Keratinocyte (primary cell): Measurements from ENCODE around the gene CYP4F22. TPM values are rescaled to one million over a fixed set of nuclear protein-coding genes. Genes with fewer than 3 reads are reported as not detected.
"Not testable (repeated sequence)": the region's sequence is repeated elsewhere in the genome, so short reads cannot be mapped to it uniquely, and the experiment has no call there.

ENCODE experiments used
- DNase-seq: peaks from one replicate; pipeline ENCODE4 v3.0.0-alpha.2; 2011; ENCODE audit warnings: low read depth, missing footprints, low spot score
- FAIRE-seq: peaks from 2 replicates; lab custom pipeline; 2011; peaks lifted over from hg19 to GRCh38; lab: Jason Lieb, UNC
- H2AFZ ChIP-seq: 2 replicates; pipeline ENCODE4 v1.6.0; 2012; ENCODE audit warnings: low read length, control low read depth, inconsistent platforms; ENCODE audit not compliant: control insufficient read depth
- H3K27ac ChIP-seq: 2 replicates; pipeline ENCODE4 v1.5.1; 2011; ENCODE audit warnings: low read length; ENCODE audit not compliant: control insufficient read depth, insufficient read depth
- H3K27me3 ChIP-seq: 3 replicates; pipeline ENCODE4 v1.6.0; 2011; ENCODE audit warnings: low read length; ENCODE audit not compliant: control insufficient read depth, insufficient read depth; ENCODE audit errors: extremely low read depth
- H3K36me3 ChIP-seq, 2 experiments: 2 replicates in 1 of 2; 3 replicates in 1 of 2; pipeline ENCODE4 v1.5.1; 2011; ENCODE audit warnings: low read length in 2 of 2, mild to moderate bottlenecking in 1 of 2; ENCODE audit not compliant: control insufficient read depth in 2 of 2, insufficient read depth in 2 of 2; ENCODE audit errors: extremely low read depth in 1 of 2
- H3K4me1 ChIP-seq: 3 replicates; pipeline ENCODE4 v1.5.1; 2011; ENCODE audit warnings: low read length; ENCODE audit not compliant: control insufficient read depth, insufficient read depth; ENCODE audit errors: extremely low read depth
- H3K4me2 ChIP-seq: 3 replicates; pipeline ENCODE4 v1.6.0; 2011; ENCODE audit warnings: low read depth, low read length; ENCODE audit not compliant: control insufficient read depth, insufficient read depth; ENCODE audit errors: extremely low read depth
- H3K4me3 ChIP-seq, 3 experiments: fragments of 200-600 bp in 1 of 3; sonication (generic) in 1 of 3; 2 replicates in 2 of 3; 3 replicates in 1 of 3; pipeline ENCODE4 v1.5.1; 2011 to 2016; ENCODE audit warnings: low read length in 3 of 3, mild to moderate bottlenecking in 3 of 3, control low read depth in 2 of 3, inconsistent platforms in 1 of 3, low read depth in 1 of 3, mixed read lengths in 1 of 3, mixed run types in 1 of 3, moderate library complexity in 1 of 3; ENCODE audit not compliant: control insufficient read depth in 2 of 3, insufficient read depth in 2 of 3; ENCODE audit errors: extremely low read depth in 1 of 3
- H3K79me2 ChIP-seq: 2 replicates; pipeline ENCODE4 v1.6.0; 2012; ENCODE audit warnings: low read length; ENCODE audit not compliant: control insufficient read depth, insufficient read depth
- H3K9ac ChIP-seq: 3 replicates; pipeline ENCODE4 v1.6.0; 2011; ENCODE audit warnings: low read length; ENCODE audit not compliant: control insufficient read depth, insufficient read depth; ENCODE audit errors: extremely low read depth
- H3K9me1 ChIP-seq: 3 replicates; pipeline ENCODE4 v1.6.0; 2011; ENCODE audit warnings: low read length; ENCODE audit not compliant: control insufficient read depth, insufficient read depth; ENCODE audit errors: extremely low read depth
- H3K9me3 ChIP-seq: 2 replicates; pipeline ENCODE4 v1.5.1; 2012; ENCODE audit warnings: low read depth, low read length; ENCODE audit not compliant: control insufficient read depth
- H4K20me1 ChIP-seq: 3 replicates; pipeline ENCODE4 v1.6.0; 2011; ENCODE audit warnings: low read length; ENCODE audit not compliant: control insufficient read depth, insufficient read depth; ENCODE audit errors: extremely low read depth
- EZH2 ChIP-seq: IDR thresholded peaks from one replicate; pipeline ENCODE4 v1.6.1; 2012; ENCODE audit warnings: inconsistent platforms, mild to moderate bottlenecking, low read length, moderate library complexity
- dilution Hi-C: fragments of 300-500 bp; cut with MboI; formaldehyde crosslinking; loops from one replicate; pipeline ENCODE4 v1.7.0; 2020; ENCODE audit warnings: low sequenced_read_pairs; ENCODE audit not compliant: extremely low pct_ligation_motif_present
- polyA plus RNA-seq, 5 experiments: library from polyadenylated mRNA; depleted of rRNA in 3 of 5; stranded (reverse) in 3 of 5; stranded (forward) in 1 of 5; unstranded in 1 of 5; fragments of >200 nt; gene quantifications; 1 replicate in 1 of 5; 2 replicates in 3 of 5; 3 replicates in 1 of 5; pipeline versions ENCODE4 v1.2.1 to v1.2.3, GENCODE V29; 2011 to 2012; ENCODE audit warnings: missing spikeins in 2 of 5, low read depth in 1 of 5, low replicate concordance in 1 of 5
- TF ChIP-seq, protein P1 (sequence below), 3 experiments: IDR thresholded peaks in 1 of 3; conservative IDR thresholded peaks in 1 of 3; optimal IDR thresholded peaks in 1 of 3; 2 replicates in 2 of 3; 3 replicates in 1 of 3; pipeline versions ENCODE3 to v1.5.1; 2011; ENCODE audit warnings: low read length in 3 of 3, mild to moderate bottlenecking in 3 of 3, moderate library complexity in 2 of 3, control low read depth in 1 of 3, inconsistent platforms in 1 of 3; ENCODE audit not compliant: insufficient read depth in 2 of 3; ENCODE audit errors: extremely low read depth in 1 of 3

The CYP4F22 gene
- polyA plus RNA-seq, 1 donor (not counting 4 experiments of a cell fraction or from before 2014, with no cell fraction given) = 0.43 TPM

DNA sequence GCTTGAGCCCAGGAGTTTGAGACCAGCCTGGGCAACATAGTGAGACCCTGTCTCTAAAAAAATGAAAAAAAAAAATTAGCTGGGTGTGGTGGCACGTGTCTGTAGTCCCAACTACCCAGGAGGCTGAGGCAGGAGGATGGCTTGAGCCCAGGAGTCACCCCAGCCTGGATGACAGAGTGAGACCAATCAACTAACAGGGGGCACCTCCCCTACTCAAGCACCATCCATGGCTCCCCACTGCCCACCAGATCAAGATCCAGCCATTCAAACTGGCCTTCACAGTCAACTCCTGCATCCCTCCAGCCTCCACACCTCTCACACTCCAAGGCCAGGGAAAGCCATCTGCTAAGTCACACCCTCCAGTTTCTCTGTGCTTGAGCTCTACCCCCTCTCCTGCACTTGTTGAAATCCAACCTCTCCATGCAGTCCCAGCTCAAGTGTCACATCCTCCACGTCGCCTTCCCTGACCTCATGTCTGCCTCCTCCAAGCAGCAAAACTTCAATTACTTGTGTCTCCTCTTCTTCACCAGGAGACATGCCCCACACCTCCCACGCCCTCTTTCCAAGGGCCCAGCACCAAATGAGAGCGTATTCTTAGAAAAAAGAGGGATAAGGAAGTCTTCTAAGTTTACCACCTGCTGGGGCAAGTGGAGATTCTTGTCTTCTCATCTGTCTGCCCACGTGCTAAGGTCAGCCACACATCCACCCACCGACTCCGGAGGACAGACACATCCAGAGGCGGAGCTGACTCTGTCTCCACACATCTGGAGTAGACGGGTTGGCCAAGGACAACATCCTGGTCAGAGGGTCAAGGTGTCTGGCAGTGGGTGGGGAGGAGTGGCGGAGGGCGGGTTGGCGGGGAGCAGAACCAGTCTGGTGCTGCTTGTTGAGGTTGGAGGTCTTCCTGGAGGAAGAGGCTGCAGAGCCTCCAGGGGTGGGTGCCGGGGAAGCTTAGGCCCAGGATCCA lies 974 bp upstream of the CYP4F22 start:
- Histone ChIP-seq H4K20me1 (no peaks in the 10 kb centered on the region), H3K9me3 (no peaks in the 10 kb centered on the region), H3K27me3 (peaks cover 37% of the 10 kb centered on the region), H2AFZ (no peak overlapping the region), H3K9me1 (no peaks in the 10 kb centered on the region), H3K9ac (no peak overlapping the region), H3K36me3 (no peaks in the 10 kb centered on the region), H3K79me2 (no peaks in the 10 kb centered on the region), H3K4me2 (no peak overlapping the region), H3K4me1 (no peaks in the 10 kb centered on the region), H3K27ac (no peak overlapping the region), H3K4me3 (no peak overlapping the region)
- TF ChIP-seq, protein P1, sequence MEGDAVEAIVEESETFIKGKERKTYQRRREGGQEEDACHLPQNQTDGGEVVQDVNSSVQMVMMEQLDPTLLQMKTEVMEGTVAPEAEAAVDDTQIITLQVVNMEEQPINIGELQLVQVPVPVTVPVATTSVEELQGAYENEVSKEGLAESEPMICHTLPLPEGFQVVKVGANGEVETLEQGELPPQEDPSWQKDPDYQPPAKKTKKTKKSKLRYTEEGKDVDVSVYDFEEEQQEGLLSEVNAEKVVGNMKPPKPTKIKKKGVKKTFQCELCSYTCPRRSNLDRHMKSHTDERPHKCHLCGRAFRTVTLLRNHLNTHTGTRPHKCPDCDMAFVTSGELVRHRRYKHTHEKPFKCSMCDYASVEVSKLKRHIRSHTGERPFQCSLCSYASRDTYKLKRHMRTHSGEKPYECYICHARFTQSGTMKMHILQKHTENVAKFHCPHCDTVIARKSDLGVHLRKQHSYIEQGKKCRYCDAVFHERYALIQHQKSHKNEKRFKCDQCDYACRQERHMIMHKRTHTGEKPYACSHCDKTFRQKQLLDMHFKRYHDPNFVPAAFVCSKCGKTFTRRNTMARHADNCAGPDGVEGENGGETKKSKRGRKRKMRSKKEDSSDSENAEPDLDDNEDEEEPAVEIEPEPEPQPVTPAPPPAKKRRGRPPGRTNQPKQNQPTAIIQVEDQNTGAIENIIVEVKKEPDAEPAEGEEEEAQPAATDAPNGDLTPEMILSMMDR (optimal IDR thresholded peaks at IDR 0.05 in 1 of 3, IDR thresholded peaks at IDR 0.05 in 1 of 3, conservative IDR thresholded peaks at IDR 0.05 in 1 of 3; ENCODE audit: extremely low read depth in 1 of 3, insufficient read depth in 2 of 3, low read length in 3 of 3) = no peak
- TF ChIP-seq EZH2 = no peak
- FAIRE-seq (no peak), DNase-seq (no peak)
- dilution Hi-C loops = no loop called here

- dilution Hi-C loops = no loop called here
- Histone ChIP-seq H3K4me1 (no peaks in the 10 kb centered on the region), H3K79me2 (no peaks in the 10 kb centered on the region), H2AFZ (no peak overlapping the region), H3K9ac (no peak overlapping the region), H3K4me3 (no peak overlapping the region), H4K20me1 (no peaks in the 10 kb centered on the region), H3K27me3 (peaks cover 37% of the 10 kb centered on the region), H3K36me3 (no peaks in the 10 kb centered on the region), H3K4me2 (no peak overlapping the region), H3K27ac (no peak overlapping the region), H3K9me3 (no peaks in the 10 kb centered on the region), H3K9me1 (no peaks in the 10 kb centered on the region)
- FAIRE-seq (no peak), DNase-seq (no peak)
- no peak for TF ChIP-seq EZH2
- TF ChIP-seq, protein P1 (optimal IDR thresholded peaks at IDR 0.05 in 1 of 3, IDR thresholded peaks at IDR 0.05 in 1 of 3, conservative IDR thresholded peaks at IDR 0.05 in 1 of 3; ENCODE audit: extremely low read depth in 1 of 3, insufficient read depth in 2 of 3, low read length in 3 of 3) = no peak
Observed at GRCh38 chr19:15511671-15512424, 3.5 kb downstream of the CYP4F22 start.

DNA sequence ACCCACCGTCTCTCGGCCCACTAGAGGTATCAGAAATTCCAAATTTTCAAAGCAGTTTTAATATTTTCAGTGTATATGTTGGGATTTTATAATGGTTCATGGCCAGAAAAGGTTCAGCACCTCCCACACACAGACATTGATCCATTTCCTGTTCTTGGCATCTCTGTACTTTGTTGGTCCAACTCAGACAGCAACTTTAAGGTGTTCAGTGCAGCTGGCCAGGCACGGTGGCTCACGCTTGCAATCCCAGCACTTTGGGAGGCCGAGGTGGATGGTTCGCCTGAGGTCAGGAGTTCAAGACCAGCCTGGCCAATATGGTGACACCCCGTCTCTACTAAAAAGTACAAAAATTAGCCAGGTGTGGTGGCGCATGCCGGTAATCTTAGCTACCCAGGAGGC lies 6.9 kb downstream of the CYP4F22 start:
- H3K9ac ChIP-seq, H3K27me3 ChIP-seq, H3K9me1 ChIP-seq, dilution Hi-C loops, H3K79me2 ChIP-seq, H4K20me1 ChIP-seq, FAIRE-seq, H3K36me3 ChIP-seq, H2AFZ ChIP-seq, H3K4me3 ChIP-seq, H3K27ac ChIP-seq, H3K4me1 ChIP-seq, H3K4me2 ChIP-seq, H3K9me3 ChIP-seq, DNase-seq: not testable (repeated sequence)
